SK-N-SH (cell line): ENCODE results near the gene MYBPH.

ENCODE experiments used
- CTCF ChIP-seq: fragments of 200-600 bp; sonication (generic); IDR thresholded peaks from 2 replicates; pipeline ENCODE4 v1.6.1; 2017; ENCODE audit warnings: antibody characterized with exemption, mild to moderate bottlenecking, moderate library complexity
- EP300 ChIP-seq, 2 experiments: IDR thresholded peaks; 2 replicates each; pipeline versions ENCODE4 v1.4.0 to v1.6.1; 2012; ENCODE audit warnings: borderline replicate concordance in 1 of 2, low read depth in 1 of 2, low read length in 1 of 2
- EZH2phosphoT487 ChIP-seq: fragments of 200-600 bp; sonication (generic); IDR thresholded peaks from 2 replicates; pipeline ENCODE4 v1.6.1; 2017; ENCODE audit warnings: low read depth, mixed run types, mild to moderate bottlenecking, antibody characterized with exemption, moderate library complexity, borderline replicate concordance
- FOXM1 ChIP-seq: IDR thresholded peaks from 2 replicates; pipeline ENCODE4 v1.4.0; 2012; ENCODE audit warnings: low read depth, mild to moderate bottlenecking
- MAX ChIP-seq: IDR thresholded peaks from 2 replicates; pipeline ENCODE4 v1.4.0; 2012; ENCODE audit warnings: low read depth
- MEF2A ChIP-seq: IDR thresholded peaks from 2 replicates; pipeline ENCODE4 v1.4.0; 2012; ENCODE audit warnings: low read depth, borderline replicate concordance
- NRF1 ChIP-seq: IDR thresholded peaks from 2 replicates; pipeline ENCODE4 v1.6.1; 2012; ENCODE audit warnings: low read depth, mild to moderate bottlenecking, low read length
- POLR2AphosphoS5 ChIP-seq: IDR thresholded peaks from 2 replicates; pipeline ENCODE4 v1.6.1; 2012; ENCODE audit warnings: low read depth, low read length
- RAD21 ChIP-seq: IDR thresholded peaks from 2 replicates; pipeline ENCODE4 v1.6.1; 2012; ENCODE audit warnings: mild to moderate bottlenecking, low read length
- RCOR1 ChIP-seq: fragments of 150-350 bp; IDR thresholded peaks from 2 replicates; pipeline ENCODE4 v1.6.1; 2017; ENCODE audit warnings: antibody characterized with exemption, low read length
- SMC3 ChIP-seq: IDR thresholded peaks from 2 replicates; pipeline ENCODE4 v1.6.1; 2012; ENCODE audit warnings: low read depth, low read length, improper control_type of control experiment
- TAF1 ChIP-seq: IDR thresholded peaks from 2 replicates; pipeline ENCODE4 v1.6.1; 2012; ENCODE audit warnings: low read depth, mild to moderate bottlenecking, low read length, moderate library complexity, borderline replicate concordance
- ZBTB33 ChIP-seq: IDR thresholded peaks from 2 replicates; pipeline ENCODE4 v1.4.0; 2012; ENCODE audit warnings: low read depth, borderline replicate concordance

GRCh38 chr1:203213126-203213525 is 37.5 kb upstream of the MYBPH start:
- TF ChIP-seq CTCF (no peak), EP300 (IDR thresholded peaks at IDR 0.05; ENCODE audit: borderline replicate concordance in 1 of 2, low read depth in 1 of 2, low read length in 1 of 2) (no peak), SMC3 (no peak), RCOR1 (no peak), MEF2A (no peak), MAX (no peak), TAF1 (no peak), FOXM1 (no peak), NRF1 (no peak), POLR2AphosphoS5 (no peak), EZH2phosphoT487 (no peak), ZBTB33 (no peak), RAD21 (no peak)
